ENCODE results near the gene OR2T35. TPM values are rescaled to one million over a fixed set of nuclear protein-coding genes. Genes with fewer than 3 reads are reported as not detected.

The OR2T35 gene
- total RNA-seq, 1 donor from 2014 or later, result not detected

- intact Hi-C loops (cut with micrococcal nuclease), result no loop called here
- DNase-seq, result no peak
- no peak for ATAC-seq
Measured at GRCh38 chr1:248630551-248630950, 14.5 kb downstream of the OR2T35 start.

- intact Hi-C loops (cut with micrococcal nuclease), result no loop called here
- ATAC-seq, result no peak
- DNase-seq, result no peak
Measured at GRCh38 chr1:248627971-248628844, 16.9 kb downstream of the OR2T35 start.

- intact Hi-C loops (cut with micrococcal nuclease), result no loop called here
- no peak for ATAC-seq
- no peak for DNase-seq
Measured at GRCh38 chr1:248625971-248626370, 19.1 kb downstream of the OR2T35 start.

GRCh38 chr1:248625166-248625565 is 19.9 kb downstream of the OR2T35 start:
- DNase-seq, result no peak
- intact Hi-C loops (cut with micrococcal nuclease), result no loop called here
- no peak for ATAC-seq

GRCh38 chr1:248622570-248623001 is 22.5 kb downstream of the OR2T35 start:
- intact Hi-C loops (cut with micrococcal nuclease), result loop anchor here (5.0 kb wide), 1 partner anchor 185 kb away; no protein-coding TSS in a partner anchor
- DNase-seq (no peak), ATAC-seq (peak; percentile 45)

- DNase-seq (no peak), ATAC-seq (no peak)
- intact Hi-C loops (cut with micrococcal nuclease), result loop anchor here (5.0 kb wide), 1 partner anchor 186 kb away; no protein-coding TSS in a partner anchor
Measured at GRCh38 chr1:248621770-248622169, 23.3 kb downstream of the OR2T35 start.

- intact Hi-C loops (cut with micrococcal nuclease), result no loop called here
- peak; percentile 39 for ATAC-seq
- peak; percentile 71 for DNase-seq
Measured at GRCh38 chr1:248618878-248619277, 26.2 kb downstream of the OR2T35 start.

GRCh38 chr1:248618119-248618518 is 27.0 kb downstream of the OR2T35 start:
- no peak for ATAC-seq
- no peak for DNase-seq
- intact Hi-C loops (cut with micrococcal nuclease), result no loop called here

GRCh38 chr1:248613742-248614141 is 31.3 kb downstream of the OR2T35 start:
- DNase-seq, result no peak

GRCh38 chr1:248611883-248612414 is 33.1 kb downstream of the OR2T35 start:
- intact Hi-C loops (cut with micrococcal nuclease), result no loop called here
- ATAC-seq (no peak), DNase-seq (no peak)

More at GRCh38 chr1:248613742-248614141, 31.3 kb downstream of the OR2T35 start:
- intact Hi-C loops (cut with micrococcal nuclease), result no loop called here
- ATAC-seq, result no peak

GRCh38 chr1:248610301-248610700 is 34.8 kb downstream of the OR2T35 start:
- DNase-seq (no peak), ATAC-seq (no peak)
- intact Hi-C loops (cut with micrococcal nuclease), result no loop called here

- intact Hi-C loops (cut with micrococcal nuclease), result no loop called here
- ATAC-seq (no peak), DNase-seq (no peak)
Measured at GRCh38 chr1:248599396-248599795, 45.7 kb downstream of the OR2T35 start.

- ATAC-seq (no peak), DNase-seq (no peak)
- intact Hi-C loops (cut with micrococcal nuclease), result no loop called here
Measured at GRCh38 chr1:248597589-248597988, 47.5 kb downstream of the OR2T35 start, which contains the start of gene OR2T10. Gene OR2T10, minus strand, starts transcription at chr1:248597700. Its CDS starts 3,932 bp downstream, at chr1:248593768.

- ATAC-seq (no peak), DNase-seq (no peak)
- intact Hi-C loops (cut with micrococcal nuclease), result no loop called here
Measured at GRCh38 chr1:248596615-248597014, 48.5 kb downstream of the OR2T35 start.

- no peak for ATAC-seq
- intact Hi-C loops (cut with micrococcal nuclease), result no loop called here
- no peak for DNase-seq
Measured at GRCh38 chr1:248593226-248593625, 51.9 kb downstream of the OR2T35 start.

GRCh38 chr1:248592655-248593054 is 52.4 kb downstream of the OR2T35 start:
- intact Hi-C loops (cut with micrococcal nuclease), result no loop called here
- ATAC-seq, result no peak

GRCh38 chr1:248590055-248590454 is 55.0 kb downstream of the OR2T35 start:
- intact Hi-C loops (cut with micrococcal nuclease), result no loop called here
- DNase-seq, result no peak
- ATAC-seq, result no peak

More at GRCh38 chr1:248592655-248593054, 52.4 kb downstream of the OR2T35 start:
- no peak for DNase-seq

GRCh38 chr1:248589334-248589733 is 55.7 kb downstream of the OR2T35 start:
- no peak for DNase-seq
- intact Hi-C loops (cut with micrococcal nuclease), result no loop called here

More at GRCh38 chr1:248589334-248589733, 55.7 kb downstream of the OR2T35 start:
- ATAC-seq, result no peak

All from left ventricle myocardium superior (tissue), 1 donor.